Stomach (tissue), 9 donors: ENCODE results near the gene PPFIA1. TPM values are rescaled to one million over a fixed set of nuclear protein-coding genes. Genes with fewer than 3 reads are reported as not detected.
"Not testable (repeated sequence)": the region's sequence is repeated elsewhere in the genome, so short reads cannot be mapped to it uniquely, and the experiment has no call there.

Experiments
- DNase-seq, 2 donors: peaks; one replicate each; pipeline versions ENCODE4 v3.0.0 to v3.0.0-alpha.2; 2013 to 2019
- H3K27ac ChIP-seq, 5 donors: fragments of 200-600 bp in 4 of 5; sonication (generic) in 4 of 5; one replicate each; pipeline ENCODE4 v1.5.1; 2013 to 2019; ENCODE audit warnings: mild to moderate bottlenecking in 1 of 5, moderate library complexity in 1 of 5
- H3K27me3 ChIP-seq, 3 donors: fragments of 200-600 bp; sonication (generic); one replicate each; pipeline ENCODE4 v1.5.1; 2017 to 2019; ENCODE audit warnings: mixed run types in 1 of 3
- H3K36me3 ChIP-seq, 4 donors: fragments of 200-600 bp; sonication (generic); 1 replicate in 3 of 4; 2 replicates in 1 of 4; pipeline ENCODE4 v1.5.1; 2016 to 2019
- H3K4me1 ChIP-seq, 4 donors: fragments of 200-600 bp; sonication (generic); one replicate each; pipeline ENCODE4 v1.5.1; 2016 to 2019
- H3K4me3 ChIP-seq, 4 donors: fragments of 200-600 bp; sonication (generic) in 3 of 4; one replicate each; pipeline ENCODE4 v1.5.1; 2016 to 2019; ENCODE audit warnings: mild to moderate bottlenecking in 1 of 4
- H3K9me3 ChIP-seq, 4 donors: fragments of 200-600 bp; sonication (generic); one replicate each; pipeline ENCODE4 v1.5.1; 2016 to 2019
- CTCF ChIP-seq, 7 experiments: fragments of 450-650 bp in 4 of 7; fragments of 200-600 bp in 3 of 7; sonication (generic) in 3 of 7; IDR thresholded peaks; one replicate each; pipeline ENCODE4 v1.5.1; 2016 to 2019; ENCODE audit warnings: antibody characterized with exemption in 7 of 7, control low read depth in 2 of 7, mild to moderate bottlenecking in 1 of 7
- EP300 ChIP-seq: sonication (generic); formaldehyde crosslinking; IDR thresholded peaks from one replicate; pipeline ENCODE4 v1.6.1; 2017; ENCODE audit warnings: antibody characterized with exemption
- POLR2A ChIP-seq, 4 donors: fragments of 450-650 bp; IDR thresholded peaks; one replicate each; pipeline ENCODE4 v1.6.1; 2016; ENCODE audit warnings: antibody characterized with exemption in 4 of 4, control low read depth in 2 of 4, mild to moderate bottlenecking in 1 of 4, moderate library complexity in 1 of 4
- POLR2AphosphoS5 ChIP-seq, 3 donors: sonication (generic); formaldehyde crosslinking; IDR thresholded peaks; one replicate each; pipeline ENCODE4 v1.6.1; 2016; ENCODE audit warnings: antibody characterized with exemption in 3 of 3
- WGBS, 5 donors: extraction: QIAGEN DNeasy Blood & Tissue Kit in 3 of 5; methylation state at CpG; one replicate each; pipeline versions ENCODE4 v1.1.5 to v1.1.7; 2013 to 2018; 5-methylcytosine and 5-hydroxymethylcytosine counted together
- intact Hi-C: fragments of 100-400 bp; cut with DNase I; formaldehyde crosslinking; loops from one replicate; pipeline ENCODE4 v1.15.1; 2023; ENCODE audit warnings: low total_unique reads
- polyA plus RNA-seq, 3 donors: library from polyadenylated mRNA; stranded (reverse); fragments of 200-250 nt; gene quantifications; one replicate each; pipeline ENCODE4 v1.2.3, GENCODE V29; 2013
- total RNA-seq, 5 donors: library from RNA; depleted of rRNA; stranded (reverse); fragments of >200 nt; gene quantifications; one replicate each; pipeline versions ENCODE4 v1.1.0 to v1.2.3, GENCODE V29; 2014 to 2016
- donor health status: healthy with polysubstance abuse.
- donor health status: Bipolar disorder and iron deficiency.
- donor health status: healthy.

Gene PPFIA1
- total and polyA plus RNA-seq, 8 donors: 10.8 to 108 (median 35.5) TPM

GRCh38 chr11:70326365-70326811, 55.9 kb downstream of the PPFIA1 start:
- TF ChIP-seq POLR2AphosphoS5 (IDR thresholded peaks at IDR 0.05) (peak in 2 of 3 donors; percentile 3 to 53), POLR2A (IDR thresholded peaks at IDR 0.05) (no peak)
- H3K36me3 ChIP-seq: peaks cover 25 to 97% (median 91%) of the 10 kb centered on the region in 4 donors
- WGBS, 5 donors: 53 to 72% (median 59%) methylated on average over 6 of the region's 6 CpGs
- peak overlapping the region in 4 of 5 donors; percentile 61 to 71 (median 66) for H3K27ac ChIP-seq
- intact Hi-C loops: no loop called here
- DNase-seq: peak; percentile 24 to 37
- H3K27me3 ChIP-seq: no peaks in the 10 kb centered on the region
- no peak overlapping the region for H3K4me3 ChIP-seq
- no peaks in the 10 kb centered on the region for H3K9me3 ChIP-seq
- peaks cover 0 to 39% (median 2%) of the 10 kb centered on the region in 4 donors for H3K4me1 ChIP-seq

GRCh38 chr11:70326833-70327232, 56.3 kb downstream of the PPFIA1 start:
- intact Hi-C loops: no loop called here
- peak overlapping the region in 4 of 5 donors; percentile 61 to 71 (median 66) for H3K27ac ChIP-seq
- H3K9me3 ChIP-seq: no peaks in the 10 kb centered on the region
- DNase-seq: no peak
- no peak overlapping the region for H3K4me3 ChIP-seq
- H3K36me3 ChIP-seq: peaks cover 29 to 98% (median 92%) of the 10 kb centered on the region in 4 donors
- no peaks in the 10 kb centered on the region for H3K27me3 ChIP-seq
- WGBS, 5 donors: 67 to 90% (median 83%) methylated on average over 2 of the region's 2 CpGs
- TF ChIP-seq POLR2A (IDR thresholded peaks at IDR 0.05) (no peak), EP300 (no peak), POLR2AphosphoS5 (IDR thresholded peaks at IDR 0.05) (no peak), CTCF (IDR thresholded peaks at IDR 0.05) (no peak)
- H3K4me1 ChIP-seq: peaks cover 0 to 39% (median 2%) of the 10 kb centered on the region in 4 donors

- Histone ChIP-seq H3K27me3 (no peaks in the 10 kb centered on the region), H3K4me3 (no peak overlapping the region), H3K9me3 (no peaks in the 10 kb centered on the region), H3K36me3 (peaks cover 38 to 98% (median 95%) of the 10 kb centered on the region in 4 donors), H3K4me1 (peaks cover 0 to 38% (median 2%) of the 10 kb centered on the region in 4 donors), H3K27ac (peak overlapping the region in 1 of 5 donors; percentile 71)
- intact Hi-C loops: no loop called here
- TF ChIP-seq POLR2A (IDR thresholded peaks at IDR 0.05) (no peak), EP300 (no peak), CTCF (IDR thresholded peaks at IDR 0.05) (no peak), POLR2AphosphoS5 (IDR thresholded peaks at IDR 0.05) (no peak)
- DNase-seq: no peak
- 93 to 95% (median 94%) methylated on average over 10 of the region's 10 CpGs for WGBS, 5 donors
Observed at GRCh38 chr11:70327717-70328116, 57.2 kb downstream of the PPFIA1 start.

- no peaks in the 10 kb centered on the region for H3K9me3 ChIP-seq
- no peak for DNase-seq
- H3K4me3 ChIP-seq: no peak overlapping the region
- no peak overlapping the region for H3K27ac ChIP-seq
- H3K4me1 ChIP-seq: peaks cover 0 to 30% (median 2%) of the 10 kb centered on the region in 4 donors
- no peaks in the 10 kb centered on the region for H3K27me3 ChIP-seq
- 75 to 81% (median 79%) methylated on average over 4 of the region's 4 CpGs for WGBS, 5 donors
- intact Hi-C loops: no loop called here
- TF ChIP-seq POLR2AphosphoS5 (IDR thresholded peaks at IDR 0.05): no peak
- no peak for TF ChIP-seq CTCF (IDR thresholded peaks at IDR 0.05)
- TF ChIP-seq EP300: no peak
- no peak for TF ChIP-seq POLR2A (IDR thresholded peaks at IDR 0.05)
- H3K36me3 ChIP-seq: peaks cover 46 to 100% (median 98%) of the 10 kb centered on the region in 4 donors
Observed at GRCh38 chr11:70328556-70328955, 58.1 kb downstream of the PPFIA1 start.

- H3K27ac ChIP-seq, intact Hi-C loops, DNase-seq, H3K27me3 ChIP-seq, H3K4me3 ChIP-seq, H3K9me3 ChIP-seq: not testable (repeated sequence)
- 83 to 98% (median 96%) methylated on average over 5 of the region's 5 CpGs for WGBS, 5 donors
- Histone ChIP-seq H3K4me1 (peaks cover 0 to 12% (median 2%) of the 10 kb centered on the region in 4 donors), H3K36me3 (peaks cover 53 to 100% (median 99%) of the 10 kb centered on the region in 4 donors)
Observed at GRCh38 chr11:70331320-70331843, 60.9 kb downstream of the PPFIA1 start.
